Measurements from ENCODE around the gene HLA-DOA.

DNA sequence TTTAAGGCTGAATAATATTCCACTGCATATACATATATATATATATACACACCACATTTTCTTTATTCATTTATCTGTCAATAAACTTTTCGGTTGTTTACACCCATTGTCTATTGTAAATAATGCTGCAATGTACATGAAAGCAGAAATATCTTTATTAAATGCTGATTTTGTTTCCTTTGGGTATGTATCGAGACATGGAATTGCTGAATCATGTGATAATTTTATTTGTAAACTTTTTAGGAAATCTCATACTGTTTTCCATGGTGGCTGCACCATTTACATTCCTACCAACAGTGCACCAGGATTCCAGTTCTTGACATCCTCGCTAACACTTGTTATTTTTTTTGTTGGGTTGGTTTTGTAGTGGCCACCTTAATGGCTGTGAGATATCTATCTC is 14.1 kb upstream of the HLA-DOA start:
- TF ChIP-seq, protein P1, sequence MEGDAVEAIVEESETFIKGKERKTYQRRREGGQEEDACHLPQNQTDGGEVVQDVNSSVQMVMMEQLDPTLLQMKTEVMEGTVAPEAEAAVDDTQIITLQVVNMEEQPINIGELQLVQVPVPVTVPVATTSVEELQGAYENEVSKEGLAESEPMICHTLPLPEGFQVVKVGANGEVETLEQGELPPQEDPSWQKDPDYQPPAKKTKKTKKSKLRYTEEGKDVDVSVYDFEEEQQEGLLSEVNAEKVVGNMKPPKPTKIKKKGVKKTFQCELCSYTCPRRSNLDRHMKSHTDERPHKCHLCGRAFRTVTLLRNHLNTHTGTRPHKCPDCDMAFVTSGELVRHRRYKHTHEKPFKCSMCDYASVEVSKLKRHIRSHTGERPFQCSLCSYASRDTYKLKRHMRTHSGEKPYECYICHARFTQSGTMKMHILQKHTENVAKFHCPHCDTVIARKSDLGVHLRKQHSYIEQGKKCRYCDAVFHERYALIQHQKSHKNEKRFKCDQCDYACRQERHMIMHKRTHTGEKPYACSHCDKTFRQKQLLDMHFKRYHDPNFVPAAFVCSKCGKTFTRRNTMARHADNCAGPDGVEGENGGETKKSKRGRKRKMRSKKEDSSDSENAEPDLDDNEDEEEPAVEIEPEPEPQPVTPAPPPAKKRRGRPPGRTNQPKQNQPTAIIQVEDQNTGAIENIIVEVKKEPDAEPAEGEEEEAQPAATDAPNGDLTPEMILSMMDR (IDR thresholded peaks at IDR 0.05): no peak
- TF ChIP-seq EZH2 (IDR thresholded peaks at IDR 0.05; ENCODE audit: borderline replicate concordance, insufficient read depth, low read depth, low read length, poor library complexity, severe bottlenecking): no peak

Measured in B cell (primary cell).